CD8-positive, alpha-beta memory T cell (primary cell): ENCODE measurements around the gene CFAP20DC. TPM values are rescaled to one million over a fixed set of nuclear protein-coding genes. Genes with fewer than 3 reads are reported as not detected.

Experiments used
- CTCF ChIA-PET: fragments of 350-600 bp; sonication (Branson Sonifier 250); formaldehyde crosslinking; loops from one replicate; lab custom pipeline; 2021; ENCODE audit warnings: antibody characterized with exemption; lab: Charles Lee
- POLR2A ChIA-PET: fragments of 350-600 bp; sonication (Branson Sonifier 250); formaldehyde crosslinking; loops from one replicate; lab custom pipeline; 2021; ENCODE audit warnings: antibody characterized with exemption; lab: Charles Lee
- DNase-seq, 5 donors: peaks; one replicate each; pipeline versions ENCODE4 v3.0.0 to v3.0.0-alpha.2; 2020 to 2022; ENCODE audit warnings: mixed read lengths in 1 of 5
- H3K27ac ChIP-seq: one replicate; pipeline ENCODE4 v1.7.0; 2013; ENCODE audit warnings: low read depth, mild to moderate bottlenecking, low read length, moderate library complexity
- H3K27me3 ChIP-seq: 2 replicates; pipeline ENCODE4 v1.7.0; 2013; ENCODE audit warnings: low read length, mild to moderate bottlenecking; ENCODE audit not compliant: insufficient read depth, poor library complexity, severe bottlenecking
- H3K36me3 ChIP-seq: 2 replicates; pipeline ENCODE4 v1.7.0; 2013; ENCODE audit warnings: mild to moderate bottlenecking, low read length, moderate library complexity; ENCODE audit not compliant: insufficient read depth
- H3K4me1 ChIP-seq: 2 replicates; pipeline ENCODE4 v1.7.0; 2013; ENCODE audit warnings: mild to moderate bottlenecking, low read length, moderate library complexity; ENCODE audit not compliant: insufficient read depth
- H3K4me3 ChIP-seq: 2 replicates; pipeline ENCODE4 v1.7.0; 2013; ENCODE audit warnings: mild to moderate bottlenecking, low read length
- H3K9me3 ChIP-seq: 2 replicates; pipeline ENCODE4 v1.7.0; 2013; ENCODE audit warnings: mild to moderate bottlenecking, low read length
- H3K27ac Mint-ChIP-seq, 8 donors: one replicate each; pipeline ENCODE4 v1.8.0; 2020 to 2021; ENCODE audit warnings: mixed read lengths in 8 of 8, mild to moderate bottlenecking in 6 of 8, inconsistent platforms in 3 of 8, moderate library complexity in 3 of 8
- H3K27me3 Mint-ChIP-seq, 2 donors: one replicate each; pipeline ENCODE4 v1.8.0; 2020 to 2021; ENCODE audit warnings: mixed read lengths in 2 of 2, mild to moderate bottlenecking in 1 of 2, moderate library complexity in 1 of 2
- H3K36me3 Mint-ChIP-seq, 3 donors: one replicate each; pipeline ENCODE4 v1.8.0; 2020 to 2021; ENCODE audit warnings: mixed read lengths in 3 of 3, inconsistent platforms in 1 of 3, mild to moderate bottlenecking in 1 of 3
- H3K4me1 Mint-ChIP-seq, 3 donors: one replicate each; pipeline ENCODE4 v1.8.0; 2020 to 2021; ENCODE audit warnings: mixed read lengths in 3 of 3, inconsistent platforms in 1 of 3, mild to moderate bottlenecking in 1 of 3
- H3K4me3 Mint-ChIP-seq, 7 donors: one replicate each; pipeline ENCODE4 v1.8.0; 2020 to 2021; ENCODE audit warnings: mixed read lengths in 7 of 7, mild to moderate bottlenecking in 6 of 7, moderate library complexity in 4 of 7, inconsistent platforms in 2 of 7
- H3K9me3 Mint-ChIP-seq, 5 donors: one replicate each; pipeline ENCODE4 v1.8.0; 2020 to 2022; ENCODE audit warnings: mixed read lengths in 5 of 5, mild to moderate bottlenecking in 3 of 5, moderate library complexity in 2 of 5, inconsistent platforms in 1 of 5
- polyA plus RNA-seq: library from polyadenylated mRNA; unstranded; fragments of 300-500 nt; fragmentation: Illumina TruSeq; gene quantifications from one replicate; pipeline ENCODE4 v1.2.3, GENCODE V29; 2021
- total RNA-seq, 2 experiments: library from RNA; stranded (reverse); gene quantifications; one replicate each; pipeline ENCODE4 v1.2.3, GENCODE V29; 2021

The CFAP20DC gene
- total and polyA plus RNA-seq, 3 experiments from 2014 or later: 1.00 to 1.8 TPM; not detected in 1

- Mint-ChIP-seq H3K9me3 (peaks cover 0 to 7% (median 0%) of the 10 kb centered on the region in 5 donors), H3K4me1 (no peaks in the 10 kb centered on the region), H3K27me3 (peaks cover 0 to 33% of the 10 kb centered on the region in 2 donors), H3K27ac (no peak overlapping the region), H3K36me3 (no peaks in the 10 kb centered on the region), H3K4me3 (no peak overlapping the region)
- ChIA-PET CTCF (no interaction called here), POLR2A (no interaction called here)
- Histone ChIP-seq H3K4me3 (no peak overlapping the region), H3K36me3 (no peaks in the 10 kb centered on the region), H3K4me1 (no peaks in the 10 kb centered on the region), H3K27me3 (no peaks in the 10 kb centered on the region), H3K9me3 (no peaks in the 10 kb centered on the region), H3K27ac (no peak overlapping the region)
- DNase-seq: no peak
Measured at GRCh38 chr3:59081071-59081470, 31.2 kb upstream of the CFAP20DC start.

GRCh38 chr3:59079962-59080361, 30.1 kb upstream of the CFAP20DC start:
- DNase-seq: no peak
- Histone ChIP-seq H3K9me3 (no peaks in the 10 kb centered on the region), H3K36me3 (no peaks in the 10 kb centered on the region), H3K4me3 (no peak overlapping the region), H3K27ac (no peak overlapping the region), H3K4me1 (no peaks in the 10 kb centered on the region), H3K27me3 (no peaks in the 10 kb centered on the region)
- no peaks in the 10 kb centered on the region for H3K36me3 Mint-ChIP-seq
- H3K9me3 Mint-ChIP-seq: peaks cover 0 to 7% (median 0%) of the 10 kb centered on the region in 5 donors
- ChIA-PET POLR2A (no interaction called here), CTCF (no interaction called here)
- no peak overlapping the region for H3K27ac Mint-ChIP-seq
- H3K4me3 Mint-ChIP-seq: no peak overlapping the region
- no peaks in the 10 kb centered on the region for H3K4me1 Mint-ChIP-seq
- H3K27me3 Mint-ChIP-seq: peaks cover 0 to 28% of the 10 kb centered on the region in 2 donors

DNA sequence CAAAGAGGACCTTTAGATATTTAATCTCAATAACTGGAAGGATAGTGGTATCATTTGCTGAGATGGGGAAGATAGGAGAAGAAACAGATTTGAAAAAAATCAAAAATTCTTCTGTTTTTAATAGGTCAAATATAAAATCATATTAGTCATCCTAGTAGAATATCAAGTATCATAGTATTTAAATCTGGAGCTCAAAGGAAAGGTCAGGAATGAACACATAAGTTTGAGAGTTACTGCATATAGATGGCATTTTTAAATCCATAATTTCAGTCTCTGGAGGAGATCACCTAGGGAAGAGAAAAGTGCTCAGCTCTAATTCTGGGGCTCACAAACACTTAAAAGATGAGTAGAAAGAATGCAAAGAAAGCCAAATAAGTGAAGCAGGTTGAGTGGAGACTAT, 24.9 kb upstream of the CFAP20DC start:
- H3K4me1 ChIP-seq: no peaks in the 10 kb centered on the region
- Mint-ChIP-seq H3K9me3 (no peaks in the 10 kb centered on the region), H3K36me3 (no peaks in the 10 kb centered on the region), H3K27ac (no peak overlapping the region), H3K27me3 (peaks cover 2 to 36% of the 10 kb centered on the region in 2 donors), H3K4me3 (no peak overlapping the region), H3K4me1 (peaks cover 0 to 5% (median 0%) of the 10 kb centered on the region in 3 donors)
- ChIA-PET CTCF (no interaction called here), POLR2A (no interaction called here)
- H3K4me3 ChIP-seq: no peak overlapping the region
- H3K36me3 ChIP-seq: no peaks in the 10 kb centered on the region
- H3K27me3 ChIP-seq: no peaks in the 10 kb centered on the region
- H3K9me3 ChIP-seq: no peaks in the 10 kb centered on the region
- H3K27ac ChIP-seq: no peak overlapping the region
- DNase-seq: no peak

- POLR2A ChIA-PET: no interaction called here
- H3K9me3 Mint-ChIP-seq: no peaks in the 10 kb centered on the region
- no peak overlapping the region for H3K4me3 ChIP-seq
Measured at GRCh38 chr3:59072681-59073080, 22.9 kb upstream of the CFAP20DC start.

DNA sequence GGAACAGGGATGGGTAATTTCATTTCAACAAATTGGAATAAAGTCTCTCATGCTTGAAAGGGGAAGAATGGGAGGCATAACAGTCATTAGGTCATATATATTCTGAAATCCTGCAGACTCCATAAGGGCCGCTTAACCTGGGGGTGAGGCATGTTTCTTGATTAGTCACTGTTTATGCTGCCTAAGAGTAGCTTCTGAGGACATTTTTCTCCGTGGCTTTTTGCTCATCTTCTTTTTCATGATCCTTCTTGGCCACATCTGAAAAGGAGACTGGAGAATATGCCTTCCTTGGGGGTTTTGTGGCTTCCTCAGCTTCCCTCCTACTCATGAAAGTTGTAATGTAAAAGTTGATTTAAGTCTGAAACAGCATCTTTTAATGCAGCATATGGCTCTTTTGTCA, 20.0 kb upstream of the CFAP20DC start:
- Histone ChIP-seq H3K4me3 (no peak overlapping the region), H3K9me3 (no peaks in the 10 kb centered on the region), H3K4me1 (no peaks in the 10 kb centered on the region), H3K27me3 (no peaks in the 10 kb centered on the region), H3K36me3 (no peaks in the 10 kb centered on the region), H3K27ac (no peak overlapping the region)
- no peak overlapping the region for H3K27ac Mint-ChIP-seq
- DNase-seq: no peak
- ChIA-PET POLR2A (no interaction called here), CTCF (no interaction called here)
- peaks cover 5 to 43% of the 10 kb centered on the region in 2 donors for H3K27me3 Mint-ChIP-seq
- peaks cover 0 to 3% (median 0%) of the 10 kb centered on the region in 3 donors for H3K36me3 Mint-ChIP-seq
- H3K4me3 Mint-ChIP-seq: no peak overlapping the region
- peaks cover 0 to 4% (median 0%) of the 10 kb centered on the region in 5 donors for H3K9me3 Mint-ChIP-seq
- peaks cover 0 to 5% (median 0%) of the 10 kb centered on the region in 3 donors for H3K4me1 Mint-ChIP-seq

More at GRCh38 chr3:59072681-59073080, 22.9 kb upstream of the CFAP20DC start:
- peaks cover 0 to 5% (median 0%) of the 10 kb centered on the region in 3 donors for H3K4me1 Mint-ChIP-seq
- no peak for DNase-seq
- Histone ChIP-seq H3K27me3 (no peaks in the 10 kb centered on the region), H3K36me3 (no peaks in the 10 kb centered on the region), H3K9me3 (no peaks in the 10 kb centered on the region), H3K27ac (no peak overlapping the region), H3K4me1 (no peaks in the 10 kb centered on the region)
- no peak overlapping the region for H3K4me3 Mint-ChIP-seq
- H3K27me3 Mint-ChIP-seq: peaks cover 5 to 34% of the 10 kb centered on the region in 2 donors
- no peaks in the 10 kb centered on the region for H3K36me3 Mint-ChIP-seq
- H3K27ac Mint-ChIP-seq: no peak overlapping the region
- CTCF ChIA-PET: no interaction called here

DNA sequence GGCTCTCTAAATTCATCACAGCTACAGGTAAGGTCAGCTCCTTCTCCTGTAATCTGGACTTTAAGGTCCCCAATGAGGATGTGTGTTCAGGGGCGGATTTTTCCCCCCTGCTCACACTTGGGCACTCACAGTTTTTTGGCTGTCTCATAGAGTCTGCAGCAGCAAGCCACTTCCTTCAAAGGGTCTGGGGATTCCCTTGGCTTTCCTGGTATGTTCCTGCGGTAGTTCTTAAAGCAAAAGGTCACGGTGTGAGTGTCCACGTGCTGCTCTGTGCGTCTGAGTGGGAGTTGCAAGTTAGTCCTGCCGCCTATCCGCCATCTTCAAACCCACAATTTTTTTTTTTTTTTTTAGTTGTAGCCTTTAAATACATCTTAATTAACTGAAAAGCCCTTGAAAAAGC, 15.4 kb upstream of the CFAP20DC start:
- Mint-ChIP-seq H3K27me3 (peaks cover 8 to 29% of the 10 kb centered on the region in 2 donors), H3K9me3 (peaks cover 0 to 4% (median 0%) of the 10 kb centered on the region in 5 donors), H3K27ac (no peak overlapping the region), H3K4me1 (peaks cover 0 to 3% (median 0%) of the 10 kb centered on the region in 3 donors), H3K36me3 (peaks cover 0 to 3% (median 0%) of the 10 kb centered on the region in 3 donors), H3K4me3 (no peak overlapping the region)
- POLR2A ChIA-PET: no interaction called here
- Histone ChIP-seq H3K9me3 (no peaks in the 10 kb centered on the region), H3K27ac (no peak overlapping the region), H3K4me3 (no peak overlapping the region), H3K27me3 (no peaks in the 10 kb centered on the region), H3K36me3 (no peaks in the 10 kb centered on the region), H3K4me1 (no peaks in the 10 kb centered on the region)
- no peak for DNase-seq
- CTCF ChIA-PET: interaction anchor here (1.5 kb wide), 1 partner anchor 13 kb away, joined by 4 read pairs; no protein-coding TSS in a partner anchor

- Histone ChIP-seq H3K27ac (no peak overlapping the region), H3K4me3 (no peak overlapping the region), H3K9me3 (no peaks in the 10 kb centered on the region), H3K4me1 (no peaks in the 10 kb centered on the region), H3K36me3 (no peaks in the 10 kb centered on the region), H3K27me3 (no peaks in the 10 kb centered on the region)
- Mint-ChIP-seq H3K4me3 (no peak overlapping the region), H3K4me1 (no peaks in the 10 kb centered on the region), H3K27ac (no peak overlapping the region), H3K9me3 (peaks cover 0 to 4% (median 0%) of the 10 kb centered on the region in 5 donors), H3K36me3 (peaks cover 0 to 3% (median 0%) of the 10 kb centered on the region in 3 donors), H3K27me3 (peaks cover 8 to 26% of the 10 kb centered on the region in 2 donors)
- no peak for DNase-seq
- ChIA-PET CTCF (interaction anchor here (1.5 kb wide), 1 partner anchor 14 kb away, joined by 4 read pairs; no protein-coding TSS in a partner anchor), POLR2A (no interaction called here)
Measured at GRCh38 chr3:59064728-59065127, 14.9 kb upstream of the CFAP20DC start.

DNA sequence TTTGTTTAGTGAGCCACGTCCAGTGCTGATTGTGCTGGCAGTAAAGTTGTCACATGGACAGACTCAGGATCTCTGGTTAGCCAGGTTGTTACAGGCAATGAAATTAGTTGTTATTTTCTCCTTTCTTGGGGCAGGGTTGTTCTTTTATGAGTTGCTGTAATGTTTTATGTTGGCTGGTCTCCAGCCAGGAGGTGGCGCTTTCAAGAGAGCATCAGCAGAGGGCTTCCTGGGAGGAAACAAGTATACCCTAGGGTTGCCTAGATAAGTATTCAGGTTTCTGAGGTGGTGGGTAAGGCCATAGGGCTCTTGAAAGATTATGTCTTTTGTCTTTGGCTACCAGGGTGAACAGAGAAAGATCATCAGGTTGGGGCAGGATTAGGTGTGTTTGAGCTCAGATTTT, 14.5 kb upstream of the CFAP20DC start:
- H3K27ac ChIP-seq: no peak overlapping the region
- POLR2A ChIA-PET: no interaction called here
- Mint-ChIP-seq H3K36me3 (peaks cover 0 to 3% (median 0%) of the 10 kb centered on the region in 3 donors), H3K27ac (no peak overlapping the region), H3K4me3 (no peak overlapping the region), H3K4me1 (no peaks in the 10 kb centered on the region), H3K9me3 (peaks cover 0 to 4% (median 0%) of the 10 kb centered on the region in 5 donors), H3K27me3 (peaks cover 8 to 23% of the 10 kb centered on the region in 2 donors)
- no peak for DNase-seq
- H3K9me3 ChIP-seq: no peaks in the 10 kb centered on the region
- H3K36me3 ChIP-seq: no peaks in the 10 kb centered on the region
- H3K4me1 ChIP-seq: no peaks in the 10 kb centered on the region
- CTCF ChIA-PET: interaction anchor here (1.5 kb wide), 1 partner anchor 14 kb away, joined by 4 read pairs; no protein-coding TSS in a partner anchor
- H3K4me3 ChIP-seq: no peak overlapping the region
- H3K27me3 ChIP-seq: no peaks in the 10 kb centered on the region
